Measurements from ENCODE around the gene SLC22A8. TPM values are rescaled to one million over a fixed set of nuclear protein-coding genes. Genes with fewer than 3 reads are reported as not detected.

The SLC22A8 gene
- total and polyA plus RNA-seq, 9 donors, result 0.18 TPM; not detected in 8

- Histone ChIP-seq H3K4me1 (ENCODE audit: insufficient read depth) (peaks cover 2% of the 10 kb centered on the region), H3K27ac (no peak overlapping the region), H3K27me3 (no peaks in the 10 kb centered on the region), H3K9me3 (no peaks in the 10 kb centered on the region), H3K4me3 (no peak overlapping the region), H3K36me3 (no peaks in the 10 kb centered on the region)
- 73 to 83% (median 79%) methylated on average over 5 of the region's 5 CpGs for WGBS, 3 donors
- intact Hi-C loops (cut with DNase I), result loop anchor here in 1 of 4 donors (5.0 kb wide), 1 partner anchor 102 kb away; no protein-coding TSS in a partner anchor
- TF ChIP-seq EP300 (IDR thresholded peaks at IDR 0.05) (no peak), POLR2A (IDR thresholded peaks at IDR 0.05) (no peak), CTCF (IDR thresholded peaks at IDR 0.05) (no peak)
- no peak for DNase-seq
These were observed 3.9 kb upstream of the SLC22A8 start for GRCh38 chr11:63019506-63019905.

GRCh38 chr11:63017306-63017974, 1.8 kb upstream of the SLC22A8 start:
- 25 to 34% (median 33%) methylated on average over 8 of the region's 8 CpGs for WGBS, 3 donors
- no peaks in the 10 kb centered on the region for H3K9me3 ChIP-seq
- H3K27me3 ChIP-seq, result no peaks in the 10 kb centered on the region
- no peak for DNase-seq
- H3K4me1 ChIP-seq (ENCODE audit: insufficient read depth), result peaks cover 1% of the 10 kb centered on the region
- H3K36me3 ChIP-seq, result no peaks in the 10 kb centered on the region
- no peak overlapping the region for H3K27ac ChIP-seq
- no peak for TF ChIP-seq POLR2A (IDR thresholded peaks at IDR 0.05)
- TF ChIP-seq CTCF (IDR thresholded peaks at IDR 0.05), result no peak
- TF ChIP-seq EP300 (IDR thresholded peaks at IDR 0.05), result no peak
- intact Hi-C loops (cut with DNase I), result loop anchor here in 1 of 4 donors (5.0 kb wide), 1 partner anchor 100 kb away; no protein-coding TSS in a partner anchor
- no peak overlapping the region for H3K4me3 ChIP-seq

- Histone ChIP-seq H3K9me3 (no peaks in the 10 kb centered on the region), H3K36me3 (no peaks in the 10 kb centered on the region), H3K4me1 (ENCODE audit: insufficient read depth) (peaks cover 1% of the 10 kb centered on the region), H3K4me3 (no peak overlapping the region), H3K27me3 (no peaks in the 10 kb centered on the region), H3K27ac (no peak overlapping the region)
- TF ChIP-seq CTCF (IDR thresholded peaks at IDR 0.05) (no peak), POLR2A (IDR thresholded peaks at IDR 0.05) (no peak), EP300 (IDR thresholded peaks at IDR 0.05) (no peak)
- 88 to 94% (median 92%) methylated on average over 13 of the region's 13 CpGs for WGBS, 3 donors
- DNase-seq, result no peak
- intact Hi-C loops (cut with DNase I), result loop anchor here in 1 of 4 donors (5.0 kb wide), 1 partner anchor 97 kb away; no protein-coding TSS in a partner anchor
These were observed 1.1 kb downstream of the SLC22A8 start for GRCh38 chr11:63014408-63015055.

GRCh38 chr11:63012839-63013238, 2.8 kb downstream of the SLC22A8 start:
- Histone ChIP-seq H3K27ac (no peak overlapping the region), H3K4me3 (no peak overlapping the region), H3K4me1 (ENCODE audit: insufficient read depth) (peaks cover 1% of the 10 kb centered on the region), H3K9me3 (no peaks in the 10 kb centered on the region), H3K36me3 (no peaks in the 10 kb centered on the region), H3K27me3 (no peaks in the 10 kb centered on the region)
- intact Hi-C loops (cut with DNase I), result no loop called here
- no peak for TF ChIP-seq EP300 (IDR thresholded peaks at IDR 0.05)
- TF ChIP-seq CTCF (IDR thresholded peaks at IDR 0.05), result no peak
- no peak for TF ChIP-seq POLR2A (IDR thresholded peaks at IDR 0.05)
- no peak for DNase-seq
- 85 to 100% (median 91%) methylated on average over 1 of the region's 1 CpG for WGBS, 3 donors
